Activated CD8-positive, alpha-beta memory T cell treated with anti-CD3 and anti-CD28 coated beads for 48 hours (primary cell): Measurements from ENCODE around the gene DNAJC5.
"Not testable (repeated sequence)": the region's sequence is repeated elsewhere in the genome, so short reads cannot be mapped to it uniquely, and the experiment has no call there.

ENCODE experiments used
- DNase-seq, 3 experiments: peaks; one replicate each; pipeline ENCODE4 v3.0.0-alpha.2; 2020; ENCODE audit warnings: low read depth in 2 of 3, low spot score in 2 of 3

Gene DNAJC5

GRCh38 chr20:63894358-63895201, at the start of gene DNAJC5:
Gene DNAJC5, plus strand, starts transcription at chr20:63895126. Its CDS starts 33,220 bp downstream, at chr20:63928346.
- peak; percentile 77 to 94 (median 91) for DNase-seq

- DNase-seq: no peak
Observed at GRCh38 chr20:63846128-63846771, 48.7 kb upstream of the DNAJC5 start.

GRCh38 chr20:63846888-63847236, 48.1 kb upstream of the DNAJC5 start:
- DNase-seq: no peak

DNA sequence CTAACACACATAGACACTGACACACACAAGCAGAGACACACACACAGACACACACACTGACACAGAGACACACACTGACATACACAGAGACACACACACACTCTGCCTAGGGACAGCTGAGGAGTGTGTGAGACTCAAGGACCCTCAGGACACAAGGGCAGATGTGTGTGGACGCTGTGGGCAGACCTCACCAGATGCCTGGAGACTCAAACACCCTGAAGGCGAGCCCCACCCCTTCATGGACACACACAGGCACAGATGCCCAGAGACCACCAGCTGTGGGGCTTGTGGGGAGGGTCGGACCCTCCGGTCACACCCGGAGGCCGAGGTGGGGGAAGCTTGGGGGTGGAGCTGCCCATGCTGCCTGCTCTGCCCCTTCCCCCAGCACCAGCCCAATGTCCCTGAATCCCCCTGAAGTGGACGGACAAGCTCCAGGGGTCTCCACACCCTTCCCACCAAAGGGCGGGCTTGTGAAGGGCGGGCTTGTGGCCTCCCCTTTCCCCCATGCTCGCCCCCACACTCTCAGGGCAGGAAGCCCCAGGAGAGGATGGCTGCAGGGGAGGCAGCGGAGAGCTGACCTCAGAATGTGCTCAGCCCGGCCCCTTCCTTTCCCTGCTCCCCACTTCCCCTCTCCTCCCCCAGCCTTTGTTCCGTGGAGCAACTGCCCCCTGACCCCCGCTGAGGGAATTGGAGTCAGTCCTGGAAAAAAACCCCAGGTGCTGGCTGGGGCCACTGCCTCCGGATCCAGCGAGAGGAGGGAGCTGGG, 47.5 kb upstream of the DNAJC5 start:
- no peak for DNase-seq

DNA sequence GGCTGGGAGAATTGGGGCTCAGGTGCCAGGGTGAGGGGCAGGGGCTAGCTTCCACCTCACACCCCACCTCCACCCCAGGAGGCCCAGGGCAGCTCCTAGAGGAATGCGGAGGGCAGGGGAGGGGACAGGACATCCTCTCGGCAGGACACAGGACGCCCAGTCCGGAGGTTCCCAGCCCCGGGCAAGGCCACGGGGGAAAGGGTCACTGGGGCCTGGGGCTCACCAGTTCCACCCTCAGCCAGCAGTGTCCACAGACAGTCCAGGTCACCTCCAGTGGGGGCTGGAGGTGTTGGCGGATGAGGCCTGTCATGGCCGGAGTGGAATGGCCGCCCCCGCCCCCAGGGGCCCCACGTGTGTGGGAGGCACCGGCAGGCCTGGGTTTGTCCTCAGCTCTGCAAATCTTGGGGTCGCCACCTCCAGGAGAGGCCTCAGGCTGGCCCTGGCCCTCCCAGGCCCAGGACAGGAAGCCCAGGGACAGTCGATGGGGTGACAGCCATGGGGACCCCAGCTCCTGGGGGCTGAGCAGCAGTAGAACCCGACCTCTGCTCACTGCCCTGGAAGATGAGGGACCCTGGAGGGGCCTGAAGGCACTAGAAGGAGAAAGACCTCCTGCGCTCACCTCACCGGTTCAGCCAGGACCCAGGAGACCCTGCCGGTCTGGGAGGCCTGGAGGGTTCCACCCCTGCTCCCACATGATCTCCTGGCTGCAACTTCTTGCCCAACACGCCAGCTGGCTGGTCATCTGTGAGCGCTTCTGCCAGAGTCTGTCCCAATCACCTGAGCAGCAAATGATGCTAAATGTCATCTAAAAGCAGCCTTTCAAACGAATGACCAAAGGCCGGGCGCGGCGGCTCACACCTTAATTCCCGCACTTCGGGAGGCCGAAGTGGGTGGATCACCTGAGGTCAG, 46.7 kb upstream of the DNAJC5 start:
- DNase-seq: no peak

DNA sequence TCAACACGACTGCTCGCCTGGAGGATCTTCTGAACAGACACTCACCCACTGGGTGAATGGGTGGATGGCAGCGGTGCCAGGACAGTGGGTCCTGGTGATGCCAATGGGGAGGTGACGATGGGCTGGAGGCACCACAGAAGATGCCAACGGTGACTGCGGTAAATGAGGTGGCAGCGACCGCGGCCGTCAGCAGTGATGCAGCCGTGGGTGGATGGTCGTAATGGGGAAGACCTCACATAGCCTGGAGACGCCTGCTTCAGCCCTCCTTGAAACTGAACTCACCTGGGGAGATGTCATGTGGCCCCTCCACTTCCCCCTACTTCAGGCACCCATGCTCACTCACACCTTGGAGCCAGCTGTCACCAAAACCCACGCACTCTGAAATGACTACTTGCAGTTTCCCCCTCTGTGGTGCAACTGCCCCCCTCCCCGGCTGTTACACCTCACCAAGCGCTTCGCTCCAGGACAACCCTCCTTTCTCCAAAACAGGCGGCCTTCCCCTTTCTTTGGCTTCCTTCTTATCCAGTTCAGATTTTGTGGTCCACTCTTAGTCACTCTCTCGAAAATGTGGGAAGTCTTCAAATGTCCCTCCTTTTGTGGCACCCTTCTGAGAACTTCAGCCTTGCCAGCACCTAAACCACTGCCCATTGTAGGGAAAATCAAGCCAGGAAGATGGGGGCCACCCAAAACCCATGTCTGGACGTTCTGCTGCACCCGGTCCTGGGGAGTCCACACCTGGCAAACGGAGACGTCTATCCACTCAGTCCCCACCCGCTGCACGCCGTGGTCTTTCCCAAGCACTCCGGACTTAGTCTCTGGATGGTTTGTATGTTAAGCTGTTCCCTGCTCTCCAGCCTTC, 44.0 kb upstream of the DNAJC5 start:
- DNase-seq: peak in 2 of 3 experiments; percentile 37 to 39

GRCh38 chr20:63851548-63851943, 43.4 kb upstream of the DNAJC5 start:
- DNase-seq: not testable (repeated sequence)

GRCh38 chr20:63853733-63854068, 41.2 kb upstream of the DNAJC5 start:
- DNase-seq: not testable (repeated sequence)

GRCh38 chr20:63854069-63854765, 40.7 kb upstream of the DNAJC5 start:
- DNase-seq: no peak

GRCh38 chr20:63854766-63855362, 40.1 kb upstream of the DNAJC5 start:
- no peak for DNase-seq

GRCh38 chr20:63855363-63856097, 39.4 kb upstream of the DNAJC5 start:
- no peak for DNase-seq

DNA sequence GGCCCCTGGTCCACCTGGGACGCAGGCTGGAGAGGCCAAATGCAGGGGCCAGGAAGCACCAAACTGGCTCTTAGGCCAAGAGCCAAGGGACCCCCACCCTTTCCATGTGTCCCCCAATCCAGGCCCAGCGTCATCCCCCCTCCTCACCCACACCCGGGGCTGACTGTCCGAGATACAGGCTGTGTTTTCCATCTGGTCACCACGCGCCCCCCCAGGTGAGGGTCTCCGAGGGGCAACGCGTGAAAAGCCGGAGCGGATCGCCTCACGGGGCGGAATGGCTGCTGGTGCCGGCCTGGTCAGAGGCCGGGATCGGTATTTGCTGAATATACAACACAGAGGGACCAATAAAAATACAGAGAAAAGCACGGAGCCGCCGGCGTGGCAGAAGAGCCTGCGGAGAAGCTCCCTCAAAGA, 38.8 kb upstream of the DNAJC5 start:
- DNase-seq: no peak

DNA sequence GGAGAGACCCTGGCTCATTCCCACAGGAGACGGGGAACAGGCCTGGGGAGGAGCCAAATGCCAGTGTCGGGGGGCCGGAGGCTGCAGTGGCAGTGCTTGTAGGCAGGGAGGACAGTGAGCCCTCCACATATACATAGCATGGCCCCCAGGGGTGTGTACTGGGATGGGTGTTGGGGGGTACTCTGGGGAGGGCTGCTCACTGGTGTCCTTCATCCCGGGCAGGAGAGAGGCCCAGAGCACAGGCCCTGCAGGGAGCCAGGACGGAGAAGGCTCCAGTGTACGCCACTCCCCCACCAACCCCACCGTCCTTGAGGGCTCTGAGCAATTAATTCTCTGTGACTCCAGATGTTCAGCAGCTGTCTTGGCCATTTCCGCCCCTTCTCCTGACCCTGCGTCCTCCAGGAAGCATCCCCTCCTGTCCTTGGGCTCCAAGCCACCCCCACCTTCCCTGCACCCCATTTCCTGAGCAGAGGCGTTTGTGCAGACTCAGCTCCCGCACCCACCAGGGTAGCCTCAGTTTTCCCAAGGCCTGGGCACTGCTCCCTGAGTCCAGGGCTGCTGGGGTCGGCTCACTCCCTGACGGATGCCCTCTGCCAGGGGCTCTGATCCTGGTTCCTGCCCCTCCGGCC, 37.0 kb upstream of the DNAJC5 start:
- no peak for DNase-seq

GRCh38 chr20:63858393-63859165, 36.3 kb upstream of the DNAJC5 start:
- DNase-seq: no peak

DNA sequence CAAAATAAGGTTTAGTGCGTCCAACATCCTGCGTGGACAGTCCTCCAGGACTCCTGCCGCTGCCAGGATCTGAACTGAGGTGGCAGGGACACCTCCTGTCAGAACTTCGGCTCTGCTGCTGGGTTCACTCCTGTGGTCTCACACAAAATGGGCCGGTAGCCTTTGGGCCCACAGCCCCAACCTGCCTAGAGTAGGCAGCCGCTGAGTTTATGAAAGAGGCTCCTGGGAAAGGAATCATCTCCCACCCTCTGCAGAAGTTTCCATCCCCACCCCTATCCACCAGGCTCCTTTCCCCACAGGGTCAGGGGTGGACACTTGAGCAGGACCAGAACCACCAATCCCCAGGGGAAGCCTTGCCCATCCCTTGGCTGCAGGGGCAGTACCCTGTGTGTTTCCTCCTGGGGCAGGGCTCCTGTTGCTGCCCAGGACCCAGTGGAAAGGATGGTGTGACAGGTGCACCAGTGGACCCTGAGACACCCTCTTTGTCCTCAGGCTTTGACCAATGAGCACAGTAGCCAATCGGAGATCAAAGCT, 35.7 kb upstream of the DNAJC5 start:
- no peak for DNase-seq

GRCh38 chr20:63860325-63861051, 34.4 kb upstream of the DNAJC5 start:
- DNase-seq: no peak
